GM12865 (cell line): ENCODE measurements around the gene ANKRD13D.
"Not testable (repeated sequence)": the region's sequence is repeated elsewhere in the genome, so short reads cannot be mapped to it uniquely, and the experiment has no call there.

Source experiments
- DNase-seq: peaks from one replicate; pipeline ENCODE4 v3.0.0; 2010; ENCODE audit warnings: low read depth
- H3K4me3 ChIP-seq: 2 replicates; pipeline ENCODE4 v1.5.1; 2011; ENCODE audit warnings: mild to moderate bottlenecking, low read depth, low read length, control low read depth
- CTCF ChIP-seq: IDR thresholded peaks from 2 replicates; pipeline ENCODE4 v1.5.1; 2011; ENCODE audit warnings: low read length, control low read depth, low read depth, inconsistent platforms; ENCODE audit not compliant: insufficient read depth; ENCODE audit errors: missing control alignments

The ANKRD13D gene

GRCh38 chr11:67315325-67315909 lies 26.3 kb downstream of the ANKRD13D start:
- H3K4me3 ChIP-seq: no peak overlapping the region
- DNase-seq: no peak
- no peak for TF ChIP-seq CTCF

- TF ChIP-seq CTCF: no peak
Measured at GRCh38 chr11:67316882-67317204, 27.7 kb downstream of the ANKRD13D start.

GRCh38 chr11:67317205-67317887 lies 28.2 kb downstream of the ANKRD13D start:
- H3K4me3 ChIP-seq: peak overlapping the region; percentile 97
- TF ChIP-seq CTCF: peak; percentile 87
- peak; percentile 97 for DNase-seq

More at GRCh38 chr11:67316882-67317204, 27.7 kb downstream of the ANKRD13D start:
- peak overlapping the region; percentile 97 for H3K4me3 ChIP-seq
- DNase-seq: no peak

- peak overlapping the region; percentile 97 for H3K4me3 ChIP-seq
- no peak for DNase-seq
- no peak for TF ChIP-seq CTCF
Measured at GRCh38 chr11:67317888-67318555, 28.9 kb downstream of the ANKRD13D start.

- not testable (repeated sequence) for DNase-seq, H3K4me3 ChIP-seq
Measured at GRCh38 chr11:67318876-67319275, 29.8 kb downstream of the ANKRD13D start.

GRCh38 chr11:67320011-67320410 lies 30.9 kb downstream of the ANKRD13D start:
- H3K4me3 ChIP-seq: no peak overlapping the region
- TF ChIP-seq CTCF: no peak
- no peak for DNase-seq

- no peak for DNase-seq
- no peak for TF ChIP-seq CTCF
- no peak overlapping the region for H3K4me3 ChIP-seq
Measured at GRCh38 chr11:67320691-67321090, 31.6 kb downstream of the ANKRD13D start.
